H9 (cell line): ENCODE results near the gene SEL1L2. TPM values are rescaled to one million over a fixed set of nuclear protein-coding genes. Genes with fewer than 3 reads are reported as not detected.

Experiments
- DNase-seq: peaks from one replicate; pipeline ENCODE4 v3.0.0-alpha.2; 2017
- H2AFZ ChIP-seq: one replicate; pipeline ENCODE4 v1.6.1; 2013; ENCODE audit warnings: mild to moderate bottlenecking, low read length, control low read depth, moderate library complexity
- H2AK5ac ChIP-seq: 2 replicates; pipeline ENCODE4 v1.6.1; 2013; ENCODE audit warnings: low read length, control low read depth, mixed read lengths; ENCODE audit not compliant: insufficient read length
- H2BK120ac ChIP-seq: one replicate; pipeline ENCODE4 v1.6.1; 2013; ENCODE audit warnings: low read depth, mild to moderate bottlenecking, low read length, control low read depth, inconsistent platforms; ENCODE audit not compliant: poor library complexity, severe bottlenecking
- H2BK12ac ChIP-seq: 2 replicates; pipeline ENCODE4 v1.6.1; 2013; ENCODE audit warnings: low read length, control low read depth, mixed read lengths, low read depth; ENCODE audit not compliant: insufficient read length
- H2BK15ac ChIP-seq: 2 replicates; pipeline ENCODE4 v1.6.1; 2013; ENCODE audit warnings: low read depth, low read length, control low read depth
- H2BK20ac ChIP-seq: one replicate; pipeline ENCODE4 v1.6.1; 2013; ENCODE audit warnings: low read depth, mild to moderate bottlenecking, low read length, control low read depth, inconsistent platforms; ENCODE audit not compliant: poor library complexity, severe bottlenecking
- H2BK5ac ChIP-seq: 2 replicates; pipeline ENCODE4 v1.6.1; 2013; ENCODE audit warnings: low read length, control low read depth, mixed read lengths; ENCODE audit not compliant: insufficient read length
- H3K14ac ChIP-seq: 2 replicates; pipeline ENCODE4 v1.6.1; 2013; ENCODE audit warnings: low read length, control low read depth; ENCODE audit not compliant: insufficient read depth
- H3K18ac ChIP-seq: 2 replicates; pipeline ENCODE4 v1.6.1; 2013; ENCODE audit warnings: low read depth, mild to moderate bottlenecking, mixed read lengths, low read length, control low read depth; ENCODE audit not compliant: insufficient read length
- H3K23ac ChIP-seq: 2 replicates; pipeline ENCODE4 v1.6.1; 2013; ENCODE audit warnings: low read length, control low read depth, mixed read lengths, low read depth; ENCODE audit not compliant: insufficient read length
- H3K23me2 ChIP-seq: 2 replicates; pipeline ENCODE4 v1.6.1; 2013; ENCODE audit warnings: low read depth, mild to moderate bottlenecking, mixed read lengths, low read length, control low read depth; ENCODE audit not compliant: insufficient read length, poor library complexity, severe bottlenecking
- H3K27ac ChIP-seq: 2 replicates; pipeline ENCODE4 v1.5.1; 2013; ENCODE audit warnings: low read length, control low read depth, mixed read lengths, low read depth; ENCODE audit not compliant: insufficient read length
- H3K27me3 ChIP-seq: 2 replicates; pipeline ENCODE4 v1.6.1; 2013; ENCODE audit warnings: low read length, control low read depth, inconsistent platforms; ENCODE audit not compliant: insufficient read depth
- H3K4ac ChIP-seq: 2 replicates; pipeline ENCODE4 v1.6.1; 2013; ENCODE audit warnings: low read depth, mild to moderate bottlenecking, control low read depth, inconsistent platforms, low read length, moderate library complexity
- H3K4me1 ChIP-seq: 2 replicates; pipeline ENCODE4 v1.6.1; 2013; ENCODE audit warnings: low read length, control low read depth, inconsistent platforms; ENCODE audit not compliant: insufficient read depth
- H3K4me2 ChIP-seq: 2 replicates; pipeline ENCODE4 v1.6.1; 2013; ENCODE audit warnings: low read length, control low read depth, mixed read lengths; ENCODE audit not compliant: insufficient read length, insufficient read depth
- H3K56ac ChIP-seq: 2 replicates; pipeline ENCODE4 v1.6.1; 2013; ENCODE audit warnings: low read depth, mild to moderate bottlenecking, mixed read lengths, low read length, control low read depth; ENCODE audit not compliant: insufficient read length
- H3K79me1 ChIP-seq: 2 replicates; pipeline ENCODE4 v1.6.1; 2013; ENCODE audit warnings: low read depth, mild to moderate bottlenecking, moderate library complexity, low read length, control low read depth, inconsistent platforms; ENCODE audit not compliant: insufficient read depth, poor library complexity, severe bottlenecking
- H3K79me2 ChIP-seq: 2 replicates; pipeline ENCODE4 v1.6.1; 2013; ENCODE audit warnings: low read length, control low read depth, inconsistent platforms; ENCODE audit not compliant: insufficient read depth
- H3K9ac ChIP-seq: 2 replicates; pipeline ENCODE4 v1.6.1; 2013; ENCODE audit warnings: low read length, control low read depth, mixed read lengths; ENCODE audit not compliant: insufficient read length; ENCODE audit errors: extremely low read depth
- H3K9me3 ChIP-seq: one replicate; pipeline ENCODE4 v1.6.1; 2013; ENCODE audit warnings: low read depth, low read length, inconsistent platforms; ENCODE audit not compliant: control insufficient read depth
- H3T11ph ChIP-seq: one replicate; pipeline ENCODE4 v1.6.1; 2013; ENCODE audit warnings: mild to moderate bottlenecking, low read length, control low read depth, inconsistent platforms
- H4K20me1 ChIP-seq: one replicate; pipeline ENCODE4 v1.6.1; 2013; ENCODE audit not compliant: control insufficient read depth, insufficient read length, insufficient read depth
- H4K5ac ChIP-seq: 2 replicates; pipeline ENCODE4 v1.6.1; 2013; ENCODE audit warnings: low read depth, mild to moderate bottlenecking, mixed read lengths, low read length, control low read depth; ENCODE audit not compliant: insufficient read length
- H4K8ac ChIP-seq: replicated peaks from 2 replicates; pipeline ENCODE4 v1.6.1; 2013; ENCODE audit warnings: low read length, control low read depth, mixed read lengths, low read depth; ENCODE audit not compliant: insufficient read length
- H4K91ac ChIP-seq: 2 replicates; pipeline ENCODE4 v1.6.1; 2013; ENCODE audit warnings: low read depth, mild to moderate bottlenecking, moderate library complexity, mixed read lengths, low read length, control low read depth; ENCODE audit not compliant: insufficient read length
- H3K27ac Mint-ChIP-seq, 3 experiments: 2 replicates in 2 of 3; 3 replicates in 1 of 3; pipeline ENCODE4 v1.8.0; 2020 to 2021; ENCODE audit warnings: mixed read lengths in 3 of 3, mild to moderate bottlenecking in 1 of 3, moderate library complexity in 1 of 3
- H3K27me3 Mint-ChIP-seq: 2 replicates; pipeline ENCODE4 v1.8.0; 2021; ENCODE audit warnings: low read depth, mild to moderate bottlenecking, moderate library complexity, mixed read lengths
- H3K36me3 Mint-ChIP-seq, 3 experiments: 2 replicates in 2 of 3; 3 replicates in 1 of 3; pipeline ENCODE4 v1.8.0; 2020 to 2021; ENCODE audit warnings: low read depth in 3 of 3, mixed read lengths in 3 of 3; ENCODE audit not compliant: insufficient read depth in 1 of 3
- H3K4me1 Mint-ChIP-seq, 2 experiments: 2 replicates each; pipeline ENCODE4 v1.8.0; 2020; ENCODE audit warnings: mixed read lengths in 2 of 2
- H3K4me3 Mint-ChIP-seq, 2 experiments: 2 replicates in 1 of 2; 3 replicates in 1 of 2; pipeline ENCODE4 v1.8.0; 2020 to 2021; ENCODE audit warnings: mild to moderate bottlenecking in 2 of 2, mixed read lengths in 2 of 2, moderate library complexity in 1 of 2
- H3K9me3 Mint-ChIP-seq, 2 experiments: 2 replicates in 1 of 2; 3 replicates in 1 of 2; pipeline ENCODE4 v1.8.0; 2020; ENCODE audit warnings: mild to moderate bottlenecking in 2 of 2, mixed read lengths in 2 of 2, moderate library complexity in 1 of 2
- WGBS: extraction: QIAGEN DNeasy Blood & Tissue Kit; methylation state at CpG from one replicate; pipeline ENCODE4 v1.1.7; 2013; ENCODE audit warnings: missing lambda C conversion rate, low lambda C conversion rate, mixed read lengths; ENCODE audit not compliant: insufficient read length; ENCODE audit errors: extremely low coverage; 5-methylcytosine and 5-hydroxymethylcytosine counted together
- total RNA-seq: library from RNA; stranded (reverse); gene quantifications from 2 replicates; pipeline ENCODE4 v1.2.1, GENCODE V29; 2021
- TF ChIP-seq, protein P1 (sequence below): fragments of 200-600 bp; sonication (generic); conservative IDR thresholded peaks from 3 replicates; pipeline ENCODE4 v1.8.0; 2021; ENCODE audit warnings: antibody characterized with exemption, mild to moderate bottlenecking

The SEL1L2 gene
- total RNA-seq, 1 experiment from 2014 or later = not detected

GRCh38 chr20:13909067-13909466 lies 81.3 kb downstream of the SEL1L2 start:
- Histone ChIP-seq H3K23ac (no peak overlapping the region), H3K18ac (no peak overlapping the region), H4K91ac (no peak overlapping the region), H3K14ac (no peak overlapping the region), H3K4ac (no peak overlapping the region), H3K27ac (no peak overlapping the region), H2BK15ac (no peak overlapping the region), H2BK120ac (no peak overlapping the region), H3K9ac (no peak overlapping the region), H3K79me1 (no peaks in the 10 kb centered on the region), H2BK5ac (no peak overlapping the region), H3K79me2 (no peaks in the 10 kb centered on the region), H4K20me1 (no peaks in the 10 kb centered on the region), H3K23me2 (no peaks in the 10 kb centered on the region), H3K4me1 (no peaks in the 10 kb centered on the region), H3K27me3 (no peaks in the 10 kb centered on the region), H3T11ph (no peak overlapping the region), H2AFZ (no peak overlapping the region), H4K5ac (no peak overlapping the region), H4K8ac (no peak overlapping the region), H3K56ac (no peak overlapping the region), H3K4me2 (no peak overlapping the region), H3K9me3 (no peaks in the 10 kb centered on the region), H2AK5ac (no peak overlapping the region), H2BK12ac (no peak overlapping the region), H2BK20ac (no peak overlapping the region)
- H3K27ac Mint-ChIP-seq = no peak overlapping the region
- no peaks in the 10 kb centered on the region for H3K4me1 Mint-ChIP-seq
- WGBS = no CpG with 5 or more reads among the region's 4 CpGs
- no peak for DNase-seq
- H3K9me3 Mint-ChIP-seq = no peaks in the 10 kb centered on the region
- no peaks in the 10 kb centered on the region; the same call in 1 of the 2 replicates for H3K27me3 Mint-ChIP-seq
- TF ChIP-seq, protein P1, sequence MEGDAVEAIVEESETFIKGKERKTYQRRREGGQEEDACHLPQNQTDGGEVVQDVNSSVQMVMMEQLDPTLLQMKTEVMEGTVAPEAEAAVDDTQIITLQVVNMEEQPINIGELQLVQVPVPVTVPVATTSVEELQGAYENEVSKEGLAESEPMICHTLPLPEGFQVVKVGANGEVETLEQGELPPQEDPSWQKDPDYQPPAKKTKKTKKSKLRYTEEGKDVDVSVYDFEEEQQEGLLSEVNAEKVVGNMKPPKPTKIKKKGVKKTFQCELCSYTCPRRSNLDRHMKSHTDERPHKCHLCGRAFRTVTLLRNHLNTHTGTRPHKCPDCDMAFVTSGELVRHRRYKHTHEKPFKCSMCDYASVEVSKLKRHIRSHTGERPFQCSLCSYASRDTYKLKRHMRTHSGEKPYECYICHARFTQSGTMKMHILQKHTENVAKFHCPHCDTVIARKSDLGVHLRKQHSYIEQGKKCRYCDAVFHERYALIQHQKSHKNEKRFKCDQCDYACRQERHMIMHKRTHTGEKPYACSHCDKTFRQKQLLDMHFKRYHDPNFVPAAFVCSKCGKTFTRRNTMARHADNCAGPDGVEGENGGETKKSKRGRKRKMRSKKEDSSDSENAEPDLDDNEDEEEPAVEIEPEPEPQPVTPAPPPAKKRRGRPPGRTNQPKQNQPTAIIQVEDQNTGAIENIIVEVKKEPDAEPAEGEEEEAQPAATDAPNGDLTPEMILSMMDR = no peak
- H3K4me3 Mint-ChIP-seq = no peak overlapping the region
- H3K36me3 Mint-ChIP-seq = no peaks in the 10 kb centered on the region
